ENCODE measurements around the gene AFAP1L1. TPM values are rescaled to one million over a fixed set of nuclear protein-coding genes. Genes with fewer than 3 reads are reported as not detected.

The AFAP1L1 gene
- total RNA-seq, 1 donor from 2014 or later, result 54.8 TPM

GRCh38 chr5:149280802-149281201 lies 9.1 kb downstream of the AFAP1L1 start:
- ATAC-seq, result peak; percentile 32
- intact Hi-C loops (cut with DNase I), result no loop called here

GRCh38 chr5:149282027-149282965 lies 10.6 kb downstream of the AFAP1L1 start:
- DNase-seq (ENCODE audit: low spot score) (no peak), ATAC-seq (peak; percentile 59)
- intact Hi-C loops (cut with DNase I), result no loop called here

More at GRCh38 chr5:149280802-149281201, 9.1 kb downstream of the AFAP1L1 start:
- no peak for DNase-seq (ENCODE audit: low spot score)

- intact Hi-C loops (cut with DNase I), result no loop called here
- ATAC-seq (peak; percentile 11), DNase-seq (ENCODE audit: low spot score) (no peak)
Measured at GRCh38 chr5:149282966-149283332, 11.3 kb downstream of the AFAP1L1 start.

- intact Hi-C loops (cut with DNase I), result no loop called here
- ATAC-seq (no peak), DNase-seq (ENCODE audit: low spot score) (no peak)
Measured at GRCh38 chr5:149283626-149284480, 12.2 kb downstream of the AFAP1L1 start.

- intact Hi-C loops (cut with DNase I), result no loop called here
- peak; percentile 92 for ATAC-seq
- DNase-seq (ENCODE audit: low spot score), result no peak
Measured at GRCh38 chr5:149284501-149284900, 12.8 kb downstream of the AFAP1L1 start.

GRCh38 chr5:149285153-149285552 lies 13.5 kb downstream of the AFAP1L1 start:
- ATAC-seq, result no peak
- no peak for DNase-seq (ENCODE audit: low spot score)
- intact Hi-C loops (cut with DNase I), result no loop called here

- ATAC-seq (peak; percentile 13), DNase-seq (ENCODE audit: low spot score) (no peak)
- intact Hi-C loops (cut with DNase I), result no loop called here
Measured at GRCh38 chr5:149288436-149288835, 16.8 kb downstream of the AFAP1L1 start.

- ATAC-seq (no peak), DNase-seq (ENCODE audit: low spot score) (no peak)
- intact Hi-C loops (cut with DNase I), result no loop called here
Measured at GRCh38 chr5:149289301-149289700, 17.6 kb downstream of the AFAP1L1 start.

GRCh38 chr5:149294872-149295829 lies 23.5 kb downstream of the AFAP1L1 start:
- DNase-seq (ENCODE audit: low spot score) (no peak), ATAC-seq (no peak)
- intact Hi-C loops (cut with DNase I), result no loop called here

GRCh38 chr5:149297340-149298025 lies 25.8 kb downstream of the AFAP1L1 start:
- no peak for ATAC-seq
- intact Hi-C loops (cut with DNase I), result no loop called here

GRCh38 chr5:149298163-149298562 lies 26.5 kb downstream of the AFAP1L1 start:
- ATAC-seq, result no peak
- no peak for DNase-seq (ENCODE audit: low spot score)
- intact Hi-C loops (cut with DNase I), result no loop called here

More at GRCh38 chr5:149297340-149298025, 25.8 kb downstream of the AFAP1L1 start:
- DNase-seq (ENCODE audit: low spot score), result no peak

- ATAC-seq (peak; percentile 24), DNase-seq (ENCODE audit: low spot score) (no peak)
- intact Hi-C loops (cut with DNase I), result no loop called here
Measured at GRCh38 chr5:149298842-149299404, 27.3 kb downstream of the AFAP1L1 start.

GRCh38 chr5:149299451-149300054 lies 27.9 kb downstream of the AFAP1L1 start:
- DNase-seq (ENCODE audit: low spot score) (no peak), ATAC-seq (peak; percentile 61)
- intact Hi-C loops (cut with DNase I), result no loop called here

- intact Hi-C loops (cut with DNase I), result no loop called here
- ATAC-seq, result no peak
Measured at GRCh38 chr5:149300441-149300840, 28.8 kb downstream of the AFAP1L1 start.

GRCh38 chr5:149301049-149301743 lies 29.5 kb downstream of the AFAP1L1 start:
- DNase-seq (ENCODE audit: low spot score) (no peak), ATAC-seq (no peak)
- intact Hi-C loops (cut with DNase I), result no loop called here

More at GRCh38 chr5:149300441-149300840, 28.8 kb downstream of the AFAP1L1 start:
- no peak for DNase-seq (ENCODE audit: low spot score)

GRCh38 chr5:149301744-149302380 lies 30.2 kb downstream of the AFAP1L1 start:
- intact Hi-C loops (cut with DNase I), result no loop called here
- no peak for ATAC-seq
- no peak for DNase-seq (ENCODE audit: low spot score)

Measured in sciatic nerve (tissue), 2 donors.